ENCODE results near the gene VWA5B1.

The VWA5B1 gene

GRCh38 chr1:20301463-20302107 lies 10.9 kb downstream of the VWA5B1 start:
- Histone ChIP-seq H3K4me2 (no peak overlapping the region), H3K4me3 (IDR thresholded peaks at IDR 0.05; ENCODE audit: insufficient read depth, low read depth, low read length) (no peak overlapping the region), H3K79me2 (ENCODE audit: insufficient read depth, low read depth) (no peaks in the 10 kb centered on the region), H4K20me1 (ENCODE audit: insufficient read depth) (no peaks in the 10 kb centered on the region), H2AFZ (ENCODE audit: low read depth) (no peak overlapping the region), H3K27me3 (ENCODE audit: insufficient read depth, low read depth) (peaks cover 30% of the 10 kb centered on the region; the same call in 1 of the 2 replicates), H3K9ac (no peak overlapping the region), H3K36me3 (ENCODE audit: insufficient read depth) (no peaks in the 10 kb centered on the region), H3K4me1 (ENCODE audit: low read depth, poor library complexity, severe bottlenecking) (no peaks in the 10 kb centered on the region), H3K27ac (no peak overlapping the region)
- TF ChIP-seq CTCF (conservative IDR thresholded peaks at IDR 0.05; ENCODE audit: low read depth, low read length): no peak

- no peak overlapping the region for H2AFZ ChIP-seq (ENCODE audit: low read depth)
- no peaks in the 10 kb centered on the region for H4K20me1 ChIP-seq (ENCODE audit: insufficient read depth)
- no peak overlapping the region for H3K9ac ChIP-seq
- H3K27me3 ChIP-seq (ENCODE audit: insufficient read depth, low read depth): peaks cover 28% of the 10 kb centered on the region; the same call in 1 of the 2 replicates
- H3K79me2 ChIP-seq (ENCODE audit: insufficient read depth, low read depth): no peaks in the 10 kb centered on the region
- TF ChIP-seq CTCF (conservative IDR thresholded peaks at IDR 0.05; ENCODE audit: low read depth, low read length): no peak
- H3K36me3 ChIP-seq (ENCODE audit: insufficient read depth): no peaks in the 10 kb centered on the region
- H3K27ac ChIP-seq: no peak overlapping the region
- no peak overlapping the region for H3K4me2 ChIP-seq
- H3K4me1 ChIP-seq (ENCODE audit: low read depth, poor library complexity, severe bottlenecking): no peaks in the 10 kb centered on the region
- H3K4me3 ChIP-seq (IDR thresholded peaks at IDR 0.05; ENCODE audit: insufficient read depth, low read depth, low read length): no peak overlapping the region
Measured at GRCh38 chr1:20302108-20302471, 11.4 kb downstream of the VWA5B1 start.

- no peak overlapping the region for H2AFZ ChIP-seq (ENCODE audit: low read depth)
- no peaks in the 10 kb centered on the region for H3K79me2 ChIP-seq (ENCODE audit: insufficient read depth, low read depth)
- H3K4me1 ChIP-seq (ENCODE audit: low read depth, poor library complexity, severe bottlenecking): no peaks in the 10 kb centered on the region
- H4K20me1 ChIP-seq (ENCODE audit: insufficient read depth): no peaks in the 10 kb centered on the region
- H3K36me3 ChIP-seq (ENCODE audit: insufficient read depth): no peaks in the 10 kb centered on the region
- no peak overlapping the region for H3K4me2 ChIP-seq
- H3K27me3 ChIP-seq (ENCODE audit: insufficient read depth, low read depth): peaks cover 22% of the 10 kb centered on the region; the same call in 1 of the 2 replicates
- H3K27ac ChIP-seq: no peak overlapping the region
- H3K4me3 ChIP-seq (IDR thresholded peaks at IDR 0.05; ENCODE audit: insufficient read depth, low read depth, low read length): no peak overlapping the region
- no peak overlapping the region for H3K9ac ChIP-seq
- no peak for TF ChIP-seq CTCF (conservative IDR thresholded peaks at IDR 0.05; ENCODE audit: low read depth, low read length)
Measured at GRCh38 chr1:20307026-20307425, 16.4 kb downstream of the VWA5B1 start.

- peaks cover 27% of the 10 kb centered on the region; the same call in 1 of the 2 replicates for H3K27me3 ChIP-seq (ENCODE audit: insufficient read depth, low read depth)
- TF ChIP-seq CTCF (conservative IDR thresholded peaks at IDR 0.05; ENCODE audit: low read depth, low read length): no peak
- no peak overlapping the region for H2AFZ ChIP-seq (ENCODE audit: low read depth)
Measured at GRCh38 chr1:20308569-20308968, 17.9 kb downstream of the VWA5B1 start.

More at GRCh38 chr1:20308569-20308968, 17.9 kb downstream of the VWA5B1 start:
- H3K79me2 ChIP-seq (ENCODE audit: insufficient read depth, low read depth): no peaks in the 10 kb centered on the region
- no peaks in the 10 kb centered on the region for H4K20me1 ChIP-seq (ENCODE audit: insufficient read depth)
- no peak overlapping the region for H3K4me3 ChIP-seq (IDR thresholded peaks at IDR 0.05; ENCODE audit: insufficient read depth, low read depth, low read length)
- no peaks in the 10 kb centered on the region for H3K4me1 ChIP-seq (ENCODE audit: low read depth, poor library complexity, severe bottlenecking)
- no peak overlapping the region for H3K4me2 ChIP-seq
- H3K9ac ChIP-seq: no peak overlapping the region
- no peaks in the 10 kb centered on the region for H3K36me3 ChIP-seq (ENCODE audit: insufficient read depth)
- H3K27ac ChIP-seq: no peak overlapping the region

All from KMS-11 (cell line).